GM19463 (cell line): Measurements from ENCODE around the gene KCTD16.
A peak's percentile ranks its signal among the peaks of the same experiment; 100 is the strongest.

ENCODE experiments used
- ATAC-seq: cut with Tn5 transposase; IDR thresholded peaks from one replicate; pipeline ENCODE4 v1.9.1; 2021; ENCODE audit warnings: mild to moderate bottlenecking, moderate library complexity; ENCODE audit not compliant: unreplicated experiment

The KCTD16 gene

DNA sequence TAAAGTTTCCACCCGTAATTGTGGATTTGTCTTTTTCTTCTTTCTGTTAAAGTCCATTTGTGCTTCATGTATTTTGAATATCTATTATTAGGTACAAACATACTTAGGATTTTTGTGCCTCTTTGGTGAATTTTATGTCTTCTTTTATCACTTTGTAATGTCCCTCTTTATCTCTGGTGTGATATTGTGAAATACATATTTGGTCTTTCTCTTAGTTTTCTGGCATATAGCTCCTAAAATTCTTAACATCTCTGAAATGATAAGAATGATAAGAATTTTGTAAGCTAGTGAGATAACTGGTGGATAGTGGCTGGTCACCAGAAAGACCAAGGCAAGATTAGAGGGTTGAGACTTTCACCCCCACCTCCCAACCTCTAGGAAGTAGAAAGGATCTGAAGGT is 111.1 kb downstream of the KCTD16 start:
- no peak for ATAC-seq

DNA sequence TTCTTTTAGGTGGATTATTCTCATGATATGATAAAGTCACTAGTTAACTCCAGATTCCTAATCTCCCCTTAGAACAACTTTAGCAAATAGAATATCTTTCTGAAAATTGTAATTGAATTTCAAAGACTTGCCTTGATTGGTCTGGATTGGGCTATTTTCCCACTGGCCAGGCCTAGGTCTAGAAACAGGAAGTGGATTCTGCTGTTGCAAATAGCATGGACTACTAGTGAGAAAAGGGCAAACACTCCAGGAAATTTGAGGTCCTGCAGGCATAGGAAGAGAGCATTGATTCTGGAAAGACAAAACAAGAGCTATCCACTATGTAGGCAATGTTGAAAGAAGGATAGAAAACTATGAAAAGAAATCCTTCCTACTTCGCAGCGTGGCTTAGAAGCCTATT is 113.4 kb downstream of the KCTD16 start:
- ATAC-seq: no peak

DNA sequence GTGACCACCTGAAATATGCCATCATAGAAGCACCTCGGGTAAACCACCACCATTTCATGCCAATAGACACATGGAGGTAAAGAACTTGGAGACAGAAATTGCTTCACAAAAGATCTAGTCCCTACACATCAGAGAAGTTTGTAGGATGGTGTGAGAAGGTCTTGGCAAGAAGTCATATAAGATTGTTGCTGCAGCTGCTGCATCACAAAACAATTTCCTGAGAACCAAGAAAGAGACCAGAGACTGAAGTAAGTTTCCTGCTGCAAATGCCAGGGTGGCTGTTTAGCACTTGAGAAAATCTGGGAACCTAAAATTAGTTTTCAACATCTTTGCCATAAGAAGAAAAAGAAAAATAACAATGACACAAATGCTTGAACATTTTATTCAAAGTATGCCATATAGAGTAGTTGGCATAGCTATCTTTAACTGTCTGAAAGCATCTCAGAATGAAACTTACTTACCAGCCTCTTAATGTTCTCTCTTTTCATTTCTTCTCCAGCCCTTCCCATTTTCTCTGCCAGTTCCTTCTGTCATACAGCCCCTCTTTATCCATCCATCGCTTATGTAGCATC is 114.3 kb downstream of the KCTD16 start:
- ATAC-seq: no peak

DNA sequence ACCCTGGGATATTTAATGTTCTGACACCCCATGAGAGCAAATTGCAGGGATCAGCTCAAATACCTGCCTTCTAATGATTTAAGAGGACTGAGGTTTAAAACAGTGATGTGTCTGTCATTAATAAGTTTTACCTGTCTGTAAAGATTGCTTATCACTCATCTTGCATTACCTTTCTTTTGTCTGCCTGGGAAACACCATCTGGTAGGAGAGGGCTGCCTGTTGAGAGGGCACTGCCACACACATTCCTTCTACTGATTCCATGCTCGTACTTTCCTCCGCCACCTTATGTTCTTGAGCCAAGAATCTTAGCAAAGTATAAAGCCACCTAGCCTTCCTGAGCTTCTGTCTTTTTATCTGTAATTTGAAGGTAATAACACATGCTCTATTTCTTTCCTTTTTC is 118.6 kb downstream of the KCTD16 start:
- no peak for ATAC-seq

DNA sequence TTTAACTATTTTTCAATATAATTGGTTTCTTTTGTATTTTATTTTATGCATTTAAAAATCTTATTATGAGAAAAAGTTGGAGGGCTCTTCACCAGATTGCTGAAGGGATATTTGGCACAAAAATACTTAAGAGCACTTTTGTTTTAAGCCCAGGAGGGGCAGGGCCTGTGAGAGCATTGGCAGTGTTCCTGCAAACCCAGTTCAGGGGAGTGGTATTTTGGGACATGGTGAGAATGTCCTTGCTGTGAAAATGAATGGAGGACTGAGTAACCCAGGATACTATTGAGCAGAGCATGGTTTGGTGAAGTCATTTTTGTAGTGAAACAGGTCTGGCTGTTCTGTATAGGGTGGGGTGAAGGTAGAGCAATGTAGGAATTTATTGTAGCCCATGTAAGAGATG is 121.4 kb downstream of the KCTD16 start:
- no peak for ATAC-seq

DNA sequence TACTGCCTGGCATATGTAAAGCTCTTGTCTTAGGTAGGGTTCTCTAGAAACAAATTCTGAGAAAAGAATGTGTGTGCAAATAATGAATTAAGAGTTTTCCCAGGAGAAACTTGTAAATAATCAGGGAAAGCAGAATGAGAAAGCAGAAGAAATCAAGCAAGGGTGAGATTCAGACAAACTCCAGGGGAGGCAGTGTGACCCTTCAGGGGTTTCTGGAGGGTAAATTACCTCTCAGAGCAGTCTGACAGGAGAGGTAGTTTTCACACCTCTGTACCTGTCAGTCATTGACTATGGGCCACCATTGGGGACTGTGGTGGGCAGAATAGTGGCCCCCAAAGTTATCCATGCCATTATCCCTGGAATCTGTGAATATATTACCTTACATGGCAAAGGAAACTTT is 124.6 kb downstream of the KCTD16 start:
- no peak for ATAC-seq

DNA sequence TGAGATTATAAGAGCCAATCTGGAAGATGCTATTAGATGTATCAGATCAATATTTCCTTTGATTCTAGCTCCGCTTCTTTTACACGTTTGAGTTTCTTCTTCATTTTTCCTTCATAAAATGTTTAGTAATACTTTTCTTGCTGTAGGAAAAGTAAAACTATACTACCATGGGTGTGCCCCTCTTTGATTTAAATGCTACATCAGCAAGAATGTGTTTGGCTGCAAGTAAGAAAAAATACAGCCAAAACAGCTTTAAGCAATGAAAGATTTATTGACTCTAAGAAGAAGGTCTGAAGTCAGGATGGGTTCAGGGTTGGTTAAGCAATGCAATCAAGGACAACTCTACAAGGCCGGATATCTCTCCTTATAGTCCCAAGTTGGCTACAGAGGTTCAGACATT is 126.4 kb downstream of the KCTD16 start:
- no peak for ATAC-seq

DNA sequence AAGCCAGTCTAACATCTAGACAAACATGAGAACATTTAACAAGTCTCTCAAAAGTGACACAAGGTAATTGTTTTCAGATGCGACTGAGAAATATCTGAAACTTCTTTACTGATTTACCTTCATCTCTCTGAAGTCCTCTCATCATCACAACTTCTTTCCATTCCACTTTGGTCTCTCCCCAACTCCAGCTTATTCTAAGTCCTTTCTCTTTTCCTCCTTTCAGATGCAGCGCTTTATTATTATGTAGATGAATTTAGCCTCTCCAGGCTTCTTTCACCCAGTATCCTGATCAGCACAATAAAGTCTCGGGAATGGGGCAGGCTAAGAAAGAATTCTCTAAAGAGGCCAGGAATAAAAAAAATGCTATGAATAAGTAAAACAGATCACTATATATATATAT is 128.0 kb downstream of the KCTD16 start:
- ATAC-seq: no peak

DNA sequence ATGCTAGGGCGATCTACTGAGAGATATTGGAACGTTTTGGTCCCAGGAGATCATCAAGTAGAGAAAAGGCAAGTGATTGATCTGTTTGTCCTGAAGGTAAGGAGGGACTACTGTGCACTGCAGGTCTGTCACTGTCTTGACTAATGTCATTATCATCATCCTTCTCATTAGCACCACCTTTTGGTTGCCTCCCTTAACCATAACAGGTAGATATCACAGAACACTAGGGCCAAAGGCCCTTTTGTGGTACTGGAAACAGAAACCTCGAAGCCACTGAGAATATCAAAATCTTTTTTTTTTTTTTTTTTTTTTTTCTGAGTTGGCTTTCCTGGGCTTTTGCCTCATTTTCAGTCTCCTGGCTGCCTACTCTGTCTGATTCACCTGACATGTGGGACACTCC is 134.0 kb downstream of the KCTD16 start:
- peak; percentile 55 for ATAC-seq

DNA sequence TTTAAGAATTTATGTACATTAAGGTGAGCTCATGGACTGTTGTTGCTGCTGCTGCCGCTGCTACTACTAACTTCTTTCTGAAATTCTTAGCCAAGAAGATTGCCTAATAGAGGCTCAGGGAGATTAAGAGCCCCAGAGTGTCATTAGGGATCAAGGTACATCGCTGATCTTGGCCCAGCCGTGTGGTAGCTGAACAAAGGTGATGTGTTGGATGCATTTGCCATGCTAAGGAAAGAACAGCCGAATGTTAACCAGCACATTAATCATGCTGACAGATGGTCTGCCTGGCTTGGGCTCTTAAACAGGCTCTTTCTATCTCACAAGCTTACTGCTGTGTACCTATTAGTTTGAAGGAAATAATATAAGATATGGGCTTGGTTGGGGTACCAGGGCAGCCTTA is 137.1 kb downstream of the KCTD16 start:
- no peak for ATAC-seq

DNA sequence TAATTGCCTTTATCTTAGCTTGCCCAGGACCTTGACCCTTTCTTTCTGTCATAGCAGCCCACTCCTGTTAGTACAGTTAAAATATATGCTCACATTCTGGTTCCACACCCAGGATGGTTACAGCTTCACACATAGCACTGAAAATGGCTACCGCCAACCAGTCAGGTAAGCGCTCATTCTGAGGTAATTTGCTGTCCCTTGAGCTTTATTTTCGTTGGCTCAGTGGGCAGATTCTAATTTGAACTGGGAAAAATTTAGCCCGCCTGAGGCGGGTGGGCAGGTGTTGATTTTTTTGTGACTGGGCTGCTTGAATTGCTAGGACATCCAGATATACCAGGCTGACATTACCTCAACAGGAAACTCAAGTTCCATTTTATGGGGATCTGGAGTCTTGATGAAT is 137.5 kb downstream of the KCTD16 start:
- ATAC-seq: no peak

DNA sequence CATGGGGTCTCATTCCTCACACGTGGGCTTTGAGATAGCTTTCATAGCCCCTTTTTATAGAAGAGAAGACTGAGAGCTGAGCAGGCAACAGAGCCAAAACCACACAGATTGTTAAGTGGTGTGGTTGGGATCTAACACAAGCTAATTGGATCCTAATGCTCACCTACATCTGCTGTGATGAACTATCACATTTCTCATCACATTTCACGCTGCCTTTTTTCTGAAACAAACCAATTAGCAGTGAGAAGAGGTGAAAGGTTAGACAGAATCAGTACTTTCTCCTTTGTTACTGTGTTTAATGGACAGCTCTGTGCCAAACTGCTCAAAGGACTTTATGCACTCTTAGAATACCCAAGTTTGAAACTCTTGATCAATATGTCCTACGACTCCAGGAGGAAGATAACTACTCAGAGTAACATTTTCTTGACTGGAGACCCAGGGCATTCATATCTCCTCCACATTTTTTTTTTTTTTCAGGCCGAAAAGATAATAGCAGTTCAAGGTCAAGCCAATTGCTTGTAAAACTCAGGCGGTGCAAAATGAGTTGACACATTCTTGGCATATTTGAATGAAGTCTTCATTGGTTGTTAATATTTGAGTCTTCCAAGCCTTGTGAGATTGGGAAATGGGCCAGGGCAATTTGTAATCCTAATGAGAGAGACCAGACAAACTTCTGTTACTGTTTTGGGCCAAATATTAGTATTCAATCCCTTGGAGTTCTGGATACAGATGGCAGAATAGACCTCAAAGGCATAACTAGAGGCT is 138.4 kb downstream of the KCTD16 start:
- ATAC-seq: no peak

DNA sequence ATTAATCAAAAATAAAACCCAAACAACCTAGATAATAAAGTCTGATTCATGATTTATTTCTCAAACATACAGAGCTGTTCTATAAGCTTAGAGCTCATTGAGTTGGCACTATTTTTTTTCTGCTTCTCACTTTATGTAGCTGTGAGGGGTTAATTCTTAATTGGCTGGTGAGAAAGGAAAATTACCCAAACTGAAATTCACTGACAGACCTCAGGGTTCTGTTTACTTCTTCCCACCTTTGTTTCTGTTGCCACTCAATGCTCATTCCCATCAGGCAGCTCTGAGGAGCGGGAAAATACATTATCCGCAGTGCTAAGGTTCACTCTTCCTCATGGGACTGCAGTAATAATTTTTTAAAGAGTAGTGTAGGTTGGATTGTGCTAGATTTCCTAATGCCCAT is 139.9 kb downstream of the KCTD16 start:
- ATAC-seq: no peak

DNA sequence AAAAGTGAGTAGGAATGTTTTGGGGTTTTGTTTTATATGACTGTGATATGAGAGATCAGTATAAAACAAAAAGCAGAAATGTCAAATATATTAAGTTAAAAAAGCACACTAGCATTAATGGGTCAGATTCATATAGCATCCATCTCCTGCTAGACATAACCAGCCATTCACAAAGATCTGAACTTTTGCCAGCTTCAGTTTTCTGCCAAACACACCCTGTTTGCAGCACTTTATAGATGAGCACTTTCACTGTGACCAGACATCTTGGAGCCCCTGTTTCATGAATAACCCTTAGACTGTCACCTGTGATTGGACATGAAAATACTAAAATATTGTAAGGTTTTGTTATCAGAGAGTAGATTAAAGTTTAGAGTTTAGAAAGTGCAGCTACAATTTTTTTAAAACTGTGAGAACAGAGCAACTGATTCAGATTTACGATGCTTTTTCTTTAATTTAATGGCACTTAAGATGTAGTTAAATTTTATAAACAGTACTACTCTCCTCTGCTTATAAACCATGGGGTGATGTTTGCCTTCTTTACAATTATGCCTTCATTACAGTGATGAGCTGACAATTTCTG is 142.6 kb downstream of the KCTD16 start:
- no peak for ATAC-seq

DNA sequence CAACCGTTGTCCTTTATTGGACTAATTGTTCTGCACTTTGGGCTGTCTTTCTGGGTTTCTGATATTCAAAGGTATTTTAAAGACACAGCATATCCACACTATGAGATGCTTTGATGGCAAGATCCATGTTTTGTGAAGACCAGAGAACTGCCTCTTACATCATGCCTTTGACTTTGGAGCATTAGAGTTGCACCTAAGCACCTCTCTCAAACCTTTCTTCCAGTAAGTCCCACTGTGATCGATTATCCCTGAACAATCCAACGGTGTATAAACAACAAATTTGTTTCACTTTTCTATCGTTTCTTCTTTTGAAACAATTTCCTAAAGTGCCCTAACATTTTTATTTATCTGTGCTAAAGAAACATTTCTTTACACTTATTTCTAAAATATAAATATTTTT is 144.4 kb downstream of the KCTD16 start:
- ATAC-seq: no peak

DNA sequence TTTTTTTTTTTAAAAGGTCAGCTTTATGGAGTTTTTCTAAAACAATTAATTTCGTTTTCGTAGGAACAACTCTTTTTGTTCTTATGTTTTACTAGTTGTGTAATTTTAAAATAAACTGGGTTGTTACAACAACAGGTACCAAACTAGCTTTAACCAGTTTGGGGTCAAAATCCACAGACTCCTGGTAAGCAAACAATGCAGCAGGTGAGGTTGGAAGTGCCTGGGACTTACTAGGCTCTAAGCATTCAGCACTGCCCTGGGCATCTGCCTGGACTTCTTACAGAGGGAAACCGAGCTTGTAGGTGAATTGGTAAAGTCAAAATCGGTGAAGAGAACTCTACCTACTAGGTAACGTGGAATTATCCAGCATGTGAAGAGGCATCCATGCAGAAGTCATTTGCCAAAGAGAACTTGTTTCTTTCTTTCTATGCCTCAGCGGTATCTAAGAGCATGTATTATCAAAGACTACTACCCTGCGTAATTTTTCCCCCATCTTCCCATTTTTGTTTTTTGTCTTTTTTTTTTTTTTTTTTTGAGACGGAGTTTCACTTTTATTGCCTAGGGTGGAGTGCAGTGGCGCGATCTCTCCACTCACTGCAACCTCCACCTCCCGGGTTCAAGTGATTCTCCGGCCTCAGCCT is 145.4 kb downstream of the KCTD16 start:
- ATAC-seq: no peak

DNA sequence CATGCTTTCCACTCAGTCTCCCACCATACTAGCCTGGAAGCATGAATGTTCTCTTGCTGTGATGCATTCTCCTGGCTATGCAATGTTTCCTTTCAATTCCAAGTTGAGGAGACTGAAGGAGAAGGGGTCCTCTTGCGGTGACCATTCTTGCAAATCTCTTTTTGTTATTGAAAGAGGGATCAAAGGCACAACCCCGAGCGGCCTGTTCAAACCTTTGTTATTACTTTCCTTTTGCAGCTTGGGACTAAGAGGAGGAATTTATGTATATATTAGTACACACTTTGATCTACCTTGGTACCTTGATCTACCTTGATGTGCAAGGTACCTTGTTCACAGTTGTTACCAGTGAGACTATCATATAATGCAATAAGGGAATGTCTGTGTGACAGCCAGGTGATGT is 147.3 kb downstream of the KCTD16 start:
- ATAC-seq: no peak

DNA sequence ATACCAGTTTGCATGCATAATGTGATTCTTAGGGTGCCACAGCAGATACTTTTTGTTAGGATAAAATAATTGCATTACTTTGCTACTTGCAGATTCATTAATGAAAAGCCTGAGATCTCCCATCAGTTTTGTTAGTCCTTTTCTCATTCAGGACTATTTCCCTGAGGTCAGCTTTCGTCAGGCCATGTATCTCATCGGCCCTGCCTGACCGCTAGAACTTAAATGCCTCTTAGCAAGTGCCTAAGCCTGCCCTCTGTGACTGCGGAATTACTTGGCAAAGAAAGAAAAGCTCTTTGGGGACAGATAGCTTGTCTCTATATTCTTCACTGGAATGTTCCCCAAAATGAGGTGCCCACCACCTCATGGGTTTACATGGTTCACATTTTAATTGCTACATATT is 147.8 kb downstream of the KCTD16 start:
- ATAC-seq: no peak

DNA sequence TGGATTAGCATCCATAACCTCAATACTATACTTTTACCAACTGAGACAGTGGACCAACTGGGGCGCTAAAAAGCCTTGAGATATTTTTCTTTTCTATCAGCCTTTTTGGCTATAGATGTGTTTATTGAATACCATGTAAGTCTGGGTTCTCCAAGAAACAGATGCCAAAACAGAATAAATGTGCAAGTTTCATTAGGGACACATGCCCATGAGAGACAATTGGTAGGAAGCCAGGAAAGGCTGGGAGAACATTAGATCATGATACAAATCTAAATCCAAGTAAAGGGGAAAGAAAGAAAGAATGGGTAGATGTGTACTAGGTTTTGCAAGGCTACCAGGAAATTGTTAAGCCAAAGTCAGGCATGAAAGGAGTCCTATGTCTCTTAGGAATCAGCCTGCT is 152.5 kb downstream of the KCTD16 start:
- no peak for ATAC-seq

DNA sequence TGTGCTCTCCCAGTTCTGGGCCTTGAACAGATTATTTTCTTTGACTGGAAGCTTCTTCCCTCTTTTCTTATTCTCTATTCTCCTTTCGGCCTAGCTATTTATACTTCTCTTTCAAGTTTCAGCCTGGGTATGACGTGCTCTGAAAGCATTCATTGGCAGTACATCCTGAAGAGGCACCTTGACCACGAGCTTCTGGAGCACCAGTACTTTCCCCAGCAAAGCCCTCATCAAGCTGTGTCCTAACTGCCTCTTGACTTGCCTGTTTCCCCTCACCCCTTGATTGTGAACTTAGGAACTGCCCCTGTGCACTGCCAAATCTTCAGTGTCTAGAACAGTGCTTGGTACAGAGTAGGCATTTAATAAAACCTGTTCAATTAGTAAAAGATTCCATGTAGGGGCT is 154.9 kb downstream of the KCTD16 start:
- no peak for ATAC-seq

DNA sequence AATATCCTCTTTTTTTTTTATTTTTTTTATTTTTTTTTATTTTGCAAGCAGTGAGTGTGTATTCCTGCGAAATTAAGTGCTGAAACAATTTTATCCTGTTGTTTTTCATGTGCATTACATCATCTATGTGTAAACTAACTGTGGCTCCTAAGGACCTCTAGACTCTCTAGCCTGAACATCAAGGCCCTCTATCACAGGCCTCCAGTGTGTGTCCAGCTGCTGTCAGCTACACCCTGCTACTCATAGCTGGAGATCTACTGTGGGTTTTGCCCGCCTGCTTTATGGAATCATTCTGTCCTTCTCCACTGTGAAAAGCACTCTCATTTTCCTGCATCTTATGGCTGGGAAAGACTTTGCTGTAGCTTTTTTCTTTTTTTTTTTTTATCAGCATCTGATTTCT is 157.8 kb downstream of the KCTD16 start:
- no peak for ATAC-seq

DNA sequence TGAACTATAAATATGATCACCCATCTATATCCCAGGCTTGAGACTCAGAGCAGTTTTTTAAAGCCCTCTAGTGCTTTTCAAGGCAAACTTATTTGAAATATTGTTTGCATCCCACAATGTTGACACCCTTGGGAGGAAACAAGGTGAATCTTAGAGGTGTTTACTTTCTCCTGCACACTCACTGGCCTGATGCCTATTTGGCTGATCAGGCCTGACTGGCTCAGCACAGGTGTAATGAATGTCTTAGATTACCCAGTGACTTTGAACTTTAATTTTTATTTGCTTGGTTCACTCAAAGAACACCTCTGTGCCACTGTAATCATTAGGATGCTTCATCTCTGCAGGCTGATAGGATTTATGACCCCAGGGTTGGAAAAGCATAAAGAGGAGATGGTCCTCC is 158.3 kb downstream of the KCTD16 start:
- no peak for ATAC-seq
